OCI-LY7 (cell line): ENCODE measurements around the gene CLEC18A. TPM values are rescaled to one million over a fixed set of nuclear protein-coding genes. Genes with fewer than 3 reads are reported as not detected.
"Not testable (repeated sequence)": the region's sequence is repeated elsewhere in the genome, so short reads cannot be mapped to it uniquely, and the experiment has no call there.

Source experiments
- BruUV-seq: library from RNA; stranded (reverse); fragments of 400-500 nt; replicated peaks from 2 replicates; lab custom pipeline; 2021; lab: Mats Ljungman, UMichigan
- CTCF ChIA-PET: fragments of 300-600 bp; sonication (Branson Sonifier 250); formaldehyde crosslinking; loops from one replicate; lab custom pipeline; 2022; ENCODE audit warnings: antibody characterized with exemption; ENCODE audit not compliant: unreplicated experiment; lab: Charles Lee
- POLR2A ChIA-PET: fragments of 300-600 bp; sonication (Branson Sonifier 250); formaldehyde crosslinking; loops from one replicate; lab custom pipeline; 2022; ENCODE audit warnings: antibody characterized with exemption; lab: Charles Lee
- DNase-seq: peaks from one replicate; pipeline ENCODE4 v3.0.0-alpha.2; 2015; ENCODE audit warnings: low spot score
- H2AFZ ChIP-seq: fragments of 200-600 bp; sonication (generic), shearing (Covaris generic); 2 replicates; pipeline ENCODE4 v1.6.1; 2014; ENCODE audit warnings: mild to moderate bottlenecking, antibody characterized with exemption, low read length, moderate library complexity
- H3K27ac ChIP-seq: fragments of 200-600 bp; sonication (generic); 2 replicates; pipeline ENCODE4 v1.5.1; 2014; ENCODE audit warnings: mixed run types, low read depth, mild to moderate bottlenecking, moderate library complexity, low read length, inconsistent platforms; ENCODE audit not compliant: poor library complexity, severe bottlenecking
- H3K36me3 ChIP-seq: fragments of 200-600 bp; sonication (generic); 2 replicates; pipeline ENCODE4 v1.6.1; 2014; ENCODE audit warnings: mild to moderate bottlenecking, antibody characterized with exemption, low read length, moderate library complexity, mixed read lengths; ENCODE audit not compliant: insufficient read depth
- H3K4me1 ChIP-seq: fragments of 200-600 bp; sonication (generic); 2 replicates; pipeline ENCODE4 v1.5.1; 2014; ENCODE audit warnings: mild to moderate bottlenecking, low read length; ENCODE audit not compliant: insufficient read depth, poor library complexity, severe bottlenecking
- H3K4me2 ChIP-seq: fragments of 200-600 bp; sonication (generic); 2 replicates; pipeline ENCODE4 v1.6.1; 2014; ENCODE audit warnings: mild to moderate bottlenecking, low read length
- H3K4me3 ChIP-seq: fragments of 200-600 bp; sonication (generic); 2 replicates; pipeline ENCODE4 v1.5.1; 2014; ENCODE audit warnings: mild to moderate bottlenecking, low read depth, low read length; ENCODE audit not compliant: poor library complexity, severe bottlenecking
- H3K79me2 ChIP-seq: fragments of 200-600 bp; sonication (generic); 2 replicates; pipeline ENCODE4 v1.6.1; 2016; ENCODE audit warnings: low read depth, mild to moderate bottlenecking, low read length, moderate library complexity, mixed read lengths; ENCODE audit not compliant: insufficient read depth
- H3K9me2 ChIP-seq: fragments of 200-600 bp; sonication (generic); 2 replicates; pipeline ENCODE4 v1.6.1; 2016; ENCODE audit warnings: mild to moderate bottlenecking, low read length, mixed read lengths; ENCODE audit not compliant: insufficient read depth
- H3K9me3 ChIP-seq: fragments of 200-600 bp; sonication (generic); 2 replicates; pipeline ENCODE4 v1.6.1; 2014; ENCODE audit warnings: mild to moderate bottlenecking, mixed run types, low read length, mixed read lengths
- H4K20me1 ChIP-seq: fragments of 200-600 bp; sonication (generic); 2 replicates; pipeline ENCODE4 v1.6.1; 2014; ENCODE audit warnings: mild to moderate bottlenecking, antibody characterized with exemption, low read length, moderate library complexity, mixed read lengths; ENCODE audit not compliant: insufficient read depth
- intact Hi-C: fragments of 100-400 bp; cut with micrococcal nuclease; formaldehyde crosslinking; loops from one replicate; pipeline ENCODE4 v1.10.0; 2022; ENCODE audit not compliant: unreplicated experiment
- total RNA-seq, 2 experiments: library from RNA; depleted of rRNA in 1 of 2; stranded (reverse); fragments of >200 nt in 1 of 2; shearing (Covaris generic) in 1 of 2; gene quantifications; 2 replicates each; pipeline ENCODE4 v1.2.3, GENCODE V29; 2014 to 2022

The CLEC18A gene
- total RNA-seq, 2 experiments from 2014 or later = 0.09 to 0.19 TPM

- POLR2A ChIA-PET, BruUV-seq: not testable (repeated sequence)
Observed at GRCh38 chr16:69963312-69963711, 12.2 kb downstream of the CLEC18A start.

GRCh38 chr16:69964960-69965660 lies 14.0 kb downstream of the CLEC18A start:
- POLR2A ChIA-PET, CTCF ChIA-PET, H3K79me2 ChIP-seq, H3K27ac ChIP-seq, BruUV-seq, H3K4me2 ChIP-seq, intact Hi-C loops, H2AFZ ChIP-seq, H3K4me1 ChIP-seq, H3K9me2 ChIP-seq, H4K20me1 ChIP-seq, H3K4me3 ChIP-seq, H3K9me3 ChIP-seq, H3K36me3 ChIP-seq, DNase-seq: not testable (repeated sequence)

More at GRCh38 chr16:69963312-69963711, 12.2 kb downstream of the CLEC18A start:
- DNase-seq, H3K4me1 ChIP-seq, intact Hi-C loops, H3K9me2 ChIP-seq, H3K79me2 ChIP-seq, H2AFZ ChIP-seq, H4K20me1 ChIP-seq, H3K9me3 ChIP-seq, H3K27ac ChIP-seq, H3K4me3 ChIP-seq, H3K4me2 ChIP-seq, CTCF ChIA-PET, H3K36me3 ChIP-seq: not testable (repeated sequence)

- CTCF ChIA-PET = not testable (repeated sequence)
Observed at GRCh38 chr16:69965661-69966054, 14.5 kb downstream of the CLEC18A start.

GRCh38 chr16:69967688-69968087 lies 16.6 kb downstream of the CLEC18A start:
- intact Hi-C loops, CTCF ChIA-PET: not testable (repeated sequence)

More at GRCh38 chr16:69965661-69966054, 14.5 kb downstream of the CLEC18A start:
- H3K9me2 ChIP-seq, H3K9me3 ChIP-seq, POLR2A ChIA-PET, DNase-seq, H4K20me1 ChIP-seq, H3K4me3 ChIP-seq, H2AFZ ChIP-seq, H3K79me2 ChIP-seq, H3K4me1 ChIP-seq, H3K4me2 ChIP-seq, H3K36me3 ChIP-seq, BruUV-seq, intact Hi-C loops, H3K27ac ChIP-seq: not testable (repeated sequence)

GRCh38 chr16:69968125-69968524 lies 17.0 kb downstream of the CLEC18A start:
- POLR2A ChIA-PET, H3K4me2 ChIP-seq, H3K4me1 ChIP-seq, H3K79me2 ChIP-seq, H4K20me1 ChIP-seq, H3K36me3 ChIP-seq, H3K9me3 ChIP-seq, intact Hi-C loops, H3K27ac ChIP-seq, H3K4me3 ChIP-seq, H2AFZ ChIP-seq, CTCF ChIA-PET, BruUV-seq, DNase-seq, H3K9me2 ChIP-seq: not testable (repeated sequence)

More at GRCh38 chr16:69967688-69968087, 16.6 kb downstream of the CLEC18A start:
- H3K9me3 ChIP-seq, H4K20me1 ChIP-seq, H3K36me3 ChIP-seq, H3K4me1 ChIP-seq, H3K4me3 ChIP-seq, DNase-seq, POLR2A ChIA-PET, H3K79me2 ChIP-seq, H2AFZ ChIP-seq, H3K4me2 ChIP-seq, H3K27ac ChIP-seq, H3K9me2 ChIP-seq, BruUV-seq: not testable (repeated sequence)

- H3K9me3 ChIP-seq, H3K36me3 ChIP-seq, H3K4me1 ChIP-seq, POLR2A ChIA-PET, H4K20me1 ChIP-seq, H3K9me2 ChIP-seq, H2AFZ ChIP-seq, H3K4me2 ChIP-seq, DNase-seq, intact Hi-C loops, H3K27ac ChIP-seq, BruUV-seq, H3K4me3 ChIP-seq, H3K79me2 ChIP-seq, CTCF ChIA-PET: not testable (repeated sequence)
Observed at GRCh38 chr16:69969657-69970056, 18.5 kb downstream of the CLEC18A start.
